ENCODE results near the gene ADAM17.
"Not testable (repeated sequence)": the region's sequence is repeated elsewhere in the genome, so short reads cannot be mapped to it uniquely, and the experiment has no call there.

The ADAM17 gene

GRCh38 chr2:9555297-9556120, at the start of gene ADAM17:
ADAM17 (minus strand) TSS chr2:9555830; CDS start chr2:9555605, 225 bp downstream.
- DNase-seq (ENCODE audit: low read depth in 2 of 2) = peak; percentile 83 to 91

DNA sequence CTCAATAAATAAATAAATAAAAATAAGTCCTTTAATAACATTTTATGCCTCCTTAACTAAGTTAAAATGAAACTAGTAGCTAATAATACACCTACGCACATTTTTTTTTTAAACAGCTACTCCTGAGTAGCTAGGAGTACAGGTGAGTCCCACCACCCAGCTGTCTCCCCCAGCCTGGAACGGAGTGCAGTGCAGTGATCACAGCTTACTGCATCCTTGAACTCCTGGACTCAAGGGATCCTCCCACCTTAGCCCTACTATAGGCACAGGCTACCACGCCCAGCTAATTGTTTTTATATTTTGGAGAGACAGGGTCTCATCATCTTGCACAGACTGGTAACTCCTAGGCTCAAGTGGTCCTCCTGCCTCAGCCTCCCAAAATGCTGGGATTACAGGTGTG, 46.8 kb upstream of the ADAM17 start:
- DNase-seq (ENCODE audit: low read depth in 2 of 2) = no peak

DNA sequence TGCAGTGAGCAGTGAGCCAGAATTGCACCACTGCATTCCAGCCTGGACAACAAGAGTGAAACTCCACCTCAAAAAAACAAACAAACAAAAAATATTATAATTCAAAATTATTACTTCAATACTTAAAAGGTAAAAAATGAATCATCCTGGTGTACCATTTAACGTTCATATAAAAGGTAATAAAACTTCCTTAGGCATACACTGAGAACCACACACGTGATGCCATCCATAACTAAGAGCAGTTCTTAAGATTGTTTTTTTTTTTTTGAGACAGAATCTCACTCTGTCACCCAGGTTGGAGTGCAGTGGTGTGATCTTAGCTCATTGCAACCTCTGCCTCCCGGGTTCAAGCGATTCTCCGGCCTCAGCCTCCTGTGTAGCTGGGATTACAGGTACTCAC, 45.8 kb upstream of the ADAM17 start:
- DNase-seq (ENCODE audit: low read depth in 2 of 2) = no peak

GRCh38 chr2:9599430-9599829, 43.8 kb upstream of the ADAM17 start:
- DNase-seq (ENCODE audit: low read depth in 2 of 2) = no peak

DNA sequence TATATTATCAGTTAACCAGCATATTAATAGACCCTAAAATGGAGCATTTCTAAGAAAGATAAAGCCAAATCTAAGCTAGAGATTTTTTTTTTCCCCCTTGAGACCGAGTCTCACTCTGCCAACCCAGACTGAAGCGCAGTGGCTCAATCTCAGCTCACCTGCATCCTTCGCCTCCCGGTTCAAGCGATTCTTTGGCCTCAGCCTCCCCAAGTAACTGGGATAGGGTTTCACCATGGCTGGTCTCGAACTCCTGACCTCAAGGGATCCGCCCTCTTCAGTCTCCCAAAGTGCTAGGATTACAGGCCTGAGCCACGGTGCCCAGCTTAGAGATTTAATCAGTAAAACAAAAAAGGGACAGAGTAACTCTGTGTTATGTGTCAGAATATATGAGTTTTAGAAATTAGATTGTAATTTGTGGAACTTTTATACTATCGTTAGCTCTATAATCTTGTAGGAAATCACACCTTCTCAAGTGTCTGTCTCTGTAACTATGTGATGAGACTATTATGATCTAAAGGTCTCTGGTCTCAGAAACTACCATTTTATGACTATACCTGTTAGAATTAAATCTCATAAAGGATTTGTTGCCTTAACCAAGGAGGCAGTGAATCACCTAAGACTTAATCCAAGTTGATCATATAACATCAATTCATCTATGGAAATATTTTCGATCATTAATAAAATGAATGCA, 41.1 kb upstream of the ADAM17 start:
- no peak for DNase-seq (ENCODE audit: low read depth in 2 of 2)

DNA sequence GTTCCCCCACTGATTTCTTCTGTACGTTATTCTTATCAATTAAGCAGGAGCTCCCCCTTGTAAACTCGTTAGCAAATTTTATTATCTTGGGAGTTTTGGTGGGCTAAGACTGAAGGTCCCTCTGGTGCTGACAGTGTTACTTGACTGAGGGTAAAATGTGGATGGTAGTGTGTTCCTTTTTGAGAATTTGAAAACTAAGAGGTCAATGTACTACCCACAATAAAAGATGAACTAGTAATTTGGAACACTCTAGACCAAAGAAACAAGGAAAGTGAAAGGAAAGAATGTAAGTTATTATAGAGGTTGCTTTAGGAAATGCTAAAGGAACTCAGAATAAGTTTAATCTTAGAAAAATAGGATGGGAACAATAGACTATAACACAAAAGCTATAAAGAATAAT, 40.1 kb upstream of the ADAM17 start:
- no peak for DNase-seq (ENCODE audit: low read depth in 2 of 2)

DNA sequence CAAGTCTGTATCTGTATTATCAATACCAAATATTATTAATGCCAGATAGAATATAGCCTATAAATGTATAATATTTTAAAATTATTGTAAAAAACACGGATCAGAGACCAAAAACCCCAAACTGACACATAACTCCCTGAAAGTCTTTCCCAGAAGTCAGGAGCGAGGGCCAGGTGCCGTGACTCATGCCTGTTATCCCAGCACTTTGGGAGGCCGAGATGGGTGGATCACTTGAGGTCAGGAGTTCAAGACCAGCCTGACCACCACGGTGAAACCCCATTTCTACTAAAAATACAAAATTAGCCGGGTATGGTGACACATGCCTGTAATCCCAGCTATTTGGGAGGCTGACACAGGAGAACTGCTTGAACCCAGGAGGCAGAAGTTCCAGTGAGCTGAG, 39.6 kb upstream of the ADAM17 start:
- DNase-seq (ENCODE audit: low read depth in 2 of 2) = not testable (repeated sequence)

- no peak for DNase-seq (ENCODE audit: low read depth in 2 of 2)
These were observed 38.9 kb upstream of the ADAM17 start for GRCh38 chr2:9594366-9595054.

DNA sequence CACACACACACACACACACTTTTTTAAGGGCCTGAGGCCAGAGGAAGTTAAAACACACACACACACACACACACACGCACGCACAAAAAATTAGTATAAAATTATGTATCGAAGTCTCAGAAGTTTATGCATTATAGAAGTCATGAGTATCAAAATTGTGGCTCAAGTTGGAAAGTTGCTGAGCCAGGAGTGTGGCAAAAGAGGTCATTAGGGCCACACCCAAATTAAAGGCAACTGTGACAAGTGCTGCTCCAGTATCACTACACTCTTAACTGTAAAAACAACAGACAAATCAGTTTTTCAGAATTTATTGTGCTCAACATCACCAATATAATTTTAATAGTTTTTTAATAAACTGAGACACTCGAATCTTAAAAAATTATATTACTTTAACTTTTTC, 38.3 kb upstream of the ADAM17 start:
- no peak for DNase-seq (ENCODE audit: low read depth in 2 of 2)

- no peak for DNase-seq (ENCODE audit: low read depth in 2 of 2)
These were observed 37.1 kb upstream of the ADAM17 start for GRCh38 chr2:9592699-9593098.

DNA sequence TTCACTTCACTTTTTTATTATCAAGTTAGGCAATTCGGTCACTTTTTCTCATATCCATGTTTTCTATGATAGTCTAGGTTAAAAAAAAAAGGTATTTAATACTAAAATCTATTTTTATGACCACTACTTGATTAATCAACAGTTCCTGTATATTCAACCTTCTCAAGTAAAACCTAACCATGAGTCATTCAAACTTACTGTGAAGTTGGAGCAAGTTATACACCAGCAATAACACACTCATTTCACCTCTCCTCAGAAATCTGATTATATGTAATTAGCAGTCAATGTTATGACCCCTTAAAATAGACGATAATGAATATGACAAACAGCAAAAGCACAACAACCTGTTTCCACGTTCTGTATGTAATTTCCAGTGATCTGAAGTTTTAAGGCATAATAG, 35.0 kb upstream of the ADAM17 start:
- DNase-seq (ENCODE audit: low read depth in 2 of 2) = no peak

GRCh38 chr2:9586465-9586864, 30.8 kb upstream of the ADAM17 start:
- no peak for DNase-seq (ENCODE audit: low read depth in 2 of 2)

DNA sequence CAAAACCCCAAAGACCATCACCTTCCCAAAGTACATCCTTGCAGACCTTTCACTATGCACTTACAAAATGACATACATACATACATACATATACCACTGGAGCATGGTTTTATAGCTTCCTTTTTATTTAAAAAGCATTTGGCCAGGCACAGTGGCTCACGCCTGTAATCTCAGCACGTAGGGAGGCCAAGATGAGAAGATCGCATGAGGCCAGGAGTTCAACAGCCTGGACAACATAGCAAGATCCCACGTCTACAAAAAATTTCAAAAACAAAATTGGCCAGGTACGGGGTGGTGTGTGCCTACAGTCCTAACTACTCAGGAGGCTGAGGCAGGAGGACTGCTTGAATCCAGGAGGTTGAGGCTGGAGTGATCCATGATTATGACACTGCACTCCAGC, 29.9 kb upstream of the ADAM17 start:
- DNase-seq (ENCODE audit: low read depth in 2 of 2) = no peak

- not testable (repeated sequence) for DNase-seq (ENCODE audit: low read depth in 2 of 2)
These were observed 29.3 kb upstream of the ADAM17 start for GRCh38 chr2:9584902-9585301.

DNA sequence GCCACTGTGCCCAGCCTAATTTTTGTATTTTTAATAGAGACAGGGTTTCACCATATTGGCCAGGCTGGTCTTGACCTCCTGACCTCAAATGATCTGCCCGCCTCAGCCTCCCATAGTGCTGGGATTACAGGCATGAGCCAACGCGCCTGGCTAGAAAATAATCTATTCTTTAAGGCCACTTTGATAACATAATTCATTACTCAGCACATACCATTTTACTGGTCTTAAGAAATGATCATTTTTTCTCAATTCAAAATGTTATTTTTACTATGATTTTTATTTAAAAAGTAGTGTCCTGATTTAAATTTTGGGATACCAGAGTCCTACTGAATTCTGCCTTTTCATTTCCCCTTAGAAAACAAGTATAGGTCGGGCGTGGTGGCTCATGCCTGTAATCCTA, 27.0 kb upstream of the ADAM17 start:
- DNase-seq (ENCODE audit: low read depth in 2 of 2) = no peak

GRCh38 chr2:9578467-9579235, 23.0 kb upstream of the ADAM17 start:
- DNase-seq (ENCODE audit: low read depth in 2 of 2) = no peak

DNA sequence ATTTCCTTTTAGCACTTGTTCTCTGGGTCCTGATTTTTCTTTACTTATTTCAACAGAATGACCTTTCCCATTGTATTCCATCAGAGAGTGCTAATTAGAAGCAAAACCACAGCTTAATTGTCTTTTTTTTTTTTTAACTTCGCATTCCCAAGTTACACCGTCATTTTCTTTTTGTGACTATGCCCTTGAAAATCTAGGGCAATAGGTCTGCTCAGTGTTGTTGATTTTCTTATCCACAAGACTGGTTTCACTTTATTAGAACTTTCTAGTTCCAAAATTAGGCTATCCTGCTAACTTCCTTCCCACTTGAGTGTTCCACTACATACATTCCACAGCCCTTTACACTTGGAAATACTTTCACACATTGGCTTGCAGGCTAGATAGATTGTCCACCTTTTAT, 18.7 kb upstream of the ADAM17 start:
- DNase-seq (ENCODE audit: low read depth in 2 of 2) = no peak

DNA sequence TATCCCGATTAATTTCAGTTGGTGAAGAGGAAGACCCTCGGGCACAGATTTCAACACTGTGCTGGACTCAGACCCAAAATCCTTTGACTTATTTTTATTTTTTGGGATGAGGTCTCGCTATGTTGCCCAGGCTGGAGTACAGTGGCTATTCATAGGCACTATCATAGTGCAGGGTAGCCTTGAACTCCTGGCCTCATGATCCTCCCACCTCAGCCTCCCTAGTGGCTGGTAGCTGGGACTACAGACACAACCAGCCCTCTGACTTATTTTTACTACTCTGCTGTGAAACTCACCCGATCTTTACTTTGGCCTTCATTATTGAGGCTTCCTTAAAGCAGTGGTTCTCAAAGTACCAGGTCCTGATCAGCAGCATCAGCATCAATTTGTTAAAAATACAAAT, 18.2 kb upstream of the ADAM17 start:
- no peak for DNase-seq (ENCODE audit: low read depth in 2 of 2)

GRCh38 chr2:9573013-9573720, 17.5 kb upstream of the ADAM17 start:
- no peak for DNase-seq (ENCODE audit: low read depth in 2 of 2)

DNA sequence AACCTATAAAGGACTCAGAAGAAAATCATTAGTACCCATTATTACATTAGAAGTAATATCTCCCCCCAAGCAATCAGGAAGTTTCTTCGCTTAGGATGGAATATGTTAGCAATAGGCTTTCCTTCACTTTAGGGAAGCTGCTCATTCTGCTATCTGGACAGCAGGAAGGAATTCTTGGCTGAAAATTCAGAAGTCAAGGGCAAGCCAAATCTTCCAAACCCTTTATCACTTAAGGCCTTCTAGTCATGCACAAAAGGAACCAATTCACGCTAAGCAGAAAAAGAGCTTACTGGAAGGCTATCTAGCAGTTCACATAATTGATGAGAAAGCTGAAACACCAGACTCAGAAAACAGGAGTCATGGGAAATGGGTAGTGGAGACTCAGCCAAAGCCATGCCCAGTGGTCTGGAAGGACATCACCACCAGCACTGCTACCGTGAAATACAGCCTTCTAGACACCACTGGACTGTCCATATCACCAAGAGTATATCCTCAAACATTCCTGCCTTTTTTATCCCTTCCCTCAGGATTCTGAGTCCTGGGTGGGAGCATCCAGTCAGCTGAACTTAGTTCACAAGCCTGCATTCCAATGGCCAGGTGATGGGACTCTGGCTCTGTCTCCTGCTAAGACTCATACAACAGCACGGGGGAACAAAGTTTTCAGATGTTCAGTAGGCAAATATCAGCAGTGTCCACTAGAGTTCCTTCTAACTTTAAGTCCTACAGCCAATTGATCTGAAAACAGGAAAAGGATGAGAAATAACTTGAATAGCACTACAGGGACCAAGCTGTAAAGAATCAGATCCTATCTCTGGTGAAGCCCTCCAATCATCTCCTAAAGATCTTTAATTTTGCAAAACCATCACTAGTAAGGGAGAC, 14.8 kb upstream of the ADAM17 start:
- DNase-seq (ENCODE audit: low read depth in 2 of 2) = no peak
